PFSK-1 (cell line): Measurements from ENCODE around the gene GALNT5.

Experiments used
- POLR2AphosphoS5 ChIP-seq: IDR thresholded peaks from 2 replicates; pipeline ENCODE4 v1.6.1; 2012; ENCODE audit warnings: low read depth, mild to moderate bottlenecking, control low read depth, low read length, moderate library complexity
- REST ChIP-seq, 2 experiments: IDR thresholded peaks; 2 replicates each; pipeline versions ENCODE4 v1.6.1 to v1.8.0; 2011 to 2012; ENCODE audit warnings: low read depth in 2 of 2, low read length in 2 of 2, control low read depth in 1 of 2, inconsistent platforms in 1 of 2, mild to moderate bottlenecking in 1 of 2, moderate library complexity in 1 of 2; ENCODE audit not compliant: insufficient read depth in 1 of 2

GRCh38 chr2:157271590-157272203 is 14.2 kb downstream of the GALNT5 start:
- TF ChIP-seq REST (IDR thresholded peaks at IDR 0.05; ENCODE audit: insufficient read depth in 1 of 2, low read depth in 2 of 2, low read length in 2 of 2) (no peak), POLR2AphosphoS5 (no peak)
